Kasumi-1 (cell line): ENCODE results near the gene NCF1.
"Not testable (repeated sequence)": the region's sequence is repeated elsewhere in the genome, so short reads cannot be mapped to it uniquely, and the experiment has no call there.

Source experiments
- DNase-seq, 2 experiments: peaks; one replicate each; lab custom pipeline; 2025; lab: John Stamatoyannopoulos, UW

The NCF1 gene

DNA sequence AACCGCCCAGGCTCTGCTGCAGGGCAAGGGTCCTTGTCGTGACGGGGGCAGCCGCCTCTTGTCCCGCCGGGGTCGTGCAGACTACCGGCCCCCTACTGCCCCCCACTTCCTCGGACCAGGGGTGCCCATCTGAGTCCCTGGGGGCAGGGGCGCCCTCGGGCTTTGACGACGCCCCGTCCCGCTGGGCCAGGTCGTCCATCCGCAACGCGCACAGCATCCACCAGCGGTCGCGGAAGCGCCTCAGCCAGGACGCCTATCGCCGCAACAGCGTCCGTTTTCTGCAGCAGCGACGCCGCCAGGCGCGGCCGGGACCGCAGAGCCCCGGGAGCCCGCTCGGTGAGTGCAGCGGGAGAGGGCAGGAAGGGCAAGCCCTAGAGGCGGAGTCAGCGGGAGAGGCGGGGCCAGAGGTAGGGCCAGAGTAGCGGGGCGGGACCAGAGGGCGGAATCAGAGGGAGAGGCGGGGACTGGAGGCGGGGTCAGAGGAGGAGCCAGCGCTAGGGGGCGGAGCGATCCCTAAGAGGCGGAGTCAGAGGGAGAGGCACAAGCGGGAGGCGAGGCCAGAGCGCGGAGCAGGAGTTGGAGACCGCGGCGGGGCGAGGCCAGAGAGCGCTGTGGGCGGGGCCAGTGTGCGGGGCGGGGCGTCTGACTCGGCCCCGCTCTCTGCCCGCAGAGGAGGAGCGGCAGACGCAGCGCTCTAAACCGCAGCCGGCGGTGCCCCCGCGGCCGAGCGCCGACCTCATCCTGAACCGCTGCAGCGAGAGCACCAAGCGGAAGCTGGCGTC lies 14.7 kb downstream of the NCF1 start:
- DNase-seq, result peak; percentile 40 to 75

DNA sequence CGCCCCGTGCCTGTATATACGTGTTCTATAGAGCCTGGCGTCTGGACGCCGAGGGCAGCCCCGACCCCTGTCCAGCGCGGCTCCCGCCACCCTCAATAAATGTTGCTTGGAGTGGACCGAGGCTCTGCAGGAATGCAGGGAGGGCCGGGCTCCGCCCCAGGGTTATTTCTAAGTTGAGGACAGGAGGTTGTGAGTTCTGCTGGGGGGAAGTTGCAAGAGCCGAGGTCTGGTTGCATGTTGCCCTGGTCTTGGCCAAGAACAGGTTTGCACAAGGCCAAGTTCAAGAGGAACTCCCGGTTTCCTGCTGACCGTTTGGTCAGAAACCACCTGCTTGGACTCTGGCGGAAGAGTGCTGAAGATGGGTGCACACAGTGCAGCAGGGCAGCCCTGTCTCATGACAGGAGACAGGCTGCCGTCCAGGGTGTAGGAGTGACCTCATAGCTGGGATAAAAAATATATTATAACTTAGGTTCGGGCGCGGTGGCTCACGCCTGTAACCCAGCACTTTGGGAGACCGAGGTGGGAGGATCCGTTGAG lies 15.5 kb downstream of the NCF1 start:
- DNase-seq, result not testable (repeated sequence)

- DNase-seq, result not testable (repeated sequence)
These were observed 24.2 kb downstream of the NCF1 start for GRCh38 chr7:74797848-74798622.

DNA sequence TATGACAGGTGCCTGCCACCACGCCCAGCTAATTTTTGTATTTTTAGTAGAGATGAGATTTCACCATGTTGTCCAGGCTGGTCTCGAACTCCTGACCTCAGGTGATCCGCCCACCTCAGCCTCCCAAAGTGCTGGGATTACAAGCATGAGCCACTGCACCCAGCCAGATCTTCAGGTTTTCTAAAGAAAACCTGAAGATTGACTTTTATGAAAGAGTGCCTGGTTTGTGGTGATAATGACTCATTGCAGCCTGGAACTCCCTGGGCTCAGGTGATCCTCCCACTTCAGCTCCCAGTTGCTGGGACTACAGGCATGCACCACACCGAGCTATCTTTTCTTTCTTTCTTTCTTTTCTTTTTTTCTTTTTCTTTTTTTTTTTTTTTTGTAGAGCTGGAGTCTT lies 24.8 kb downstream of the NCF1 start:
- not testable (repeated sequence) for DNase-seq

DNA sequence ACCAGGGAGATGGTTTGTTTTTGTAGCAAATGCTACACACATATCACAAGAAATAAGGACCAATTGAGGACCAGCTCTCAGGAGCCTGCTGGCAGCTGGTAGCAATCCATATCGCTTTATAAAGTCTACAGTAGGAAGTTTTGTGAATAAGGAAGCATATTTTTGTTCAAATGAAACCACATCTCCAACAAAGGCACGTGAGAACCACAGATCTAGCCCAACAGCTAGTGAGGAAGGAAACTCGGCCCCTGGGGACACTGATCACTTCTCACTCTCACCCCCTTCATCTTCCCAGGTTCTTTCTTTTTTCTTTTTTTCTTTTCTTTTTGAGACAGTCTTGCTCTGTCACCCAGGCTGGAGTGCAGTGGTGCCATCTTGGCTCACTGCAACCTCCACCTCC lies 42.1 kb downstream of the NCF1 start:
- not testable (repeated sequence) for DNase-seq

DNA sequence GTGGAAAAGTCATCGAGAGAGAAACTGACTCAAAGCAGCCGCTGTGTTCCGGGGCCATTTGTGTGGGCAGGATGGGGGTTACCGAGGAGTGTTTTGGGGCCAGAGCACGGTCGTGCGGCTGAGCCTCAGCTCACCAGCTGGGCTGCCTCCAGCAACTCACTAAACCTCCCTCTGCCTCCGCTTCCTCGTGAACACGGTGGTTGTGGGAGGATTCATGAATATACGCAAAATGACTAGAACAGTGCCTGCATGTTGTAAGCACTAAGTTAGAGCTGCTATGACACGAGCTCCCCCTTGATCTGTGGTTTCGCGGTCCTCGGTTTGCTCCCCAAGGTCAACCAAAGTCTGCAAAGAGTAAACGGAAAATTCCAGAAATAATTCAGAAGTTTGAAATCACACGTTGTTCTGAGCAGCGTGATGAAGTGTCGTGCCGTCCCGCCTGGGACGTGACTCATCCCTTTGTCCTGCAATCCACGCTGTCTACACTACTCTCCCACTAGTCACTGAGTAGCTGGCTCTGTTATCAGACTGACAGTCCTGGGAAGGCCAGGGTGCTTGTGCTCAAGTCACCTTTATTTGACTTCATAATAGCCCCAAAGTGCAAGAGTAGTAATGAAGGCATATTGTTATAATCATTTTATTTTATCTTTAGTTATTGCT lies 46.5 kb downstream of the NCF1 start:
- DNase-seq, result not testable (repeated sequence)

GRCh38 chr7:74821259-74821658 lies 47.4 kb downstream of the NCF1 start:
- not testable (repeated sequence) for DNase-seq

DNA sequence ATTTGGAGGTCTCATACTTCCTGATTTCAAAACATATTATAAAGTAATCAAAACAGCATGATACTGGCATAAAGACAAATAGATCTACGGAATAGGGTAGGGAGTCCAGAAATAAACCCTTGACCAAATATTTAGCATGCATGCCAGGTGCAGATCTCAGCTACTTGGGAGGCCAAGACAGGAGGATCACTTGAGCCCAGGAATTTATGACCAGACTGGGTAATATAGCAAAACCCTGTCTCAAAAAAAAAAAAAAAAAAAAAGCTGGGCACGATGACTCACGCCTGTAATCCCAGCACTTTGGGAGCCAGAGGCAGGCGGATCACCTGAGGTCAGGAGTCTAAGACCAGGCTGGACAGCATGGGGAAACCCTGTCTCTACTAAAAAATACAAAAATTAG lies 56.1 kb downstream of the NCF1 start:
- not testable (repeated sequence) for DNase-seq

GRCh38 chr7:74830411-74830810 lies 56.6 kb downstream of the NCF1 start:
- not testable (repeated sequence) for DNase-seq
